ENCODE measurements around the gene MRPL12.

- TF ChIP-seq SUZ12 (IDR thresholded peaks at IDR 0.05; ENCODE audit: extremely low read depth, insufficient read depth, insufficient read length) (no peak), ZNF274 (IDR thresholded peaks at IDR 0.05; ENCODE audit: low read depth, low read length) (no peak), YY1 (IDR thresholded peaks at IDR 0.05; ENCODE audit: insufficient read depth, insufficient read length) (no peak)
These were observed 46.3 kb upstream of the MRPL12 start for GRCh38 chr17:81656835-81657234.
